ENCODE data around the gene TUT1.
"Not testable (repeated sequence)": the region's sequence is repeated elsewhere in the genome, so short reads cannot be mapped to it uniquely, and the experiment has no call there.

Gene TUT1

GRCh38 chr11:62556875-62557631 is 34.3 kb downstream of the TUT1 start:
- peak in 1 of 4 experiments; percentile 53 for DNase-seq (ENCODE audit: low read depth in 4 of 4, low spot score in 1 of 4)

GRCh38 chr11:62556108-62556874 is 35.0 kb downstream of the TUT1 start:
- peak in 2 of 4 experiments; percentile 54 to 74 for DNase-seq (ENCODE audit: low read depth in 4 of 4, low spot score in 1 of 4)

- no peak for DNase-seq (ENCODE audit: low read depth in 4 of 4, low spot score in 1 of 4)
Measured at GRCh38 chr11:62555464-62556107, 35.7 kb downstream of the TUT1 start.

GRCh38 chr11:62554387-62555167 is 36.7 kb downstream of the TUT1 start:
- no peak for DNase-seq (ENCODE audit: low read depth in 4 of 4, low spot score in 1 of 4)

- DNase-seq (ENCODE audit: low read depth in 4 of 4, low spot score in 1 of 4), result no peak
Measured at GRCh38 chr11:62553839-62554361, 37.4 kb downstream of the TUT1 start.

- DNase-seq (ENCODE audit: low read depth in 4 of 4, low spot score in 1 of 4), result no peak
Measured at GRCh38 chr11:62553080-62553838, 38.1 kb downstream of the TUT1 start.

GRCh38 chr11:62552485-62553079 is 38.7 kb downstream of the TUT1 start:
- DNase-seq (ENCODE audit: low read depth in 4 of 4, low spot score in 1 of 4), result no peak

- not testable (repeated sequence) for DNase-seq (ENCODE audit: low read depth in 4 of 4, low spot score in 1 of 4)
Measured at GRCh38 chr11:62550478-62550877, 40.8 kb downstream of the TUT1 start.

- no peak for DNase-seq (ENCODE audit: low read depth in 4 of 4, low spot score in 1 of 4)
Measured at GRCh38 chr11:62548545-62549335, 42.6 kb downstream of the TUT1 start.

- DNase-seq (ENCODE audit: low read depth in 4 of 4, low spot score in 1 of 4), result no peak
Measured at GRCh38 chr11:62547691-62548281, 43.5 kb downstream of the TUT1 start.

GRCh38 chr11:62546929-62547625 is 44.2 kb downstream of the TUT1 start:
- DNase-seq (ENCODE audit: low read depth in 4 of 4, low spot score in 1 of 4), result no peak

GRCh38 chr11:62546244-62546928 is 44.9 kb downstream of the TUT1 start, which contains the start of gene AHNAK:
Gene AHNAK (minus strand): TSS chr11:62546806. CDS start chr11:62536098, 10,708 bp downstream.
- DNase-seq (ENCODE audit: low read depth in 4 of 4, low spot score in 1 of 4), result peak in 1 of 4 experiments; percentile 57

GRCh38 chr11:62545437-62546243 is 45.7 kb downstream of the TUT1 start:
- peak in 1 of 4 experiments; percentile 55 for DNase-seq (ENCODE audit: low read depth in 4 of 4, low spot score in 1 of 4)

GRCh38 chr11:62544581-62545436 is 46.5 kb downstream of the TUT1 start:
- DNase-seq (ENCODE audit: low read depth in 4 of 4, low spot score in 1 of 4), result no peak

- no peak for DNase-seq (ENCODE audit: low read depth in 4 of 4, low spot score in 1 of 4)
Measured at GRCh38 chr11:62543680-62544444, 47.5 kb downstream of the TUT1 start.
